ENCODE data around the gene C7.

GRCh38 chr5:40866844-40867243 is 42.5 kb upstream of the C7 start:
- TF ChIP-seq INSM2 (tag by site-specific recombination; IDR thresholded peaks at IDR 0.05) (no peak), FEZF1 (tag by site-specific recombination; IDR thresholded peaks at IDR 0.05) (no peak), CTCF (tag by site-specific recombination; IDR thresholded peaks at IDR 0.05) (no peak), ZNF280D (tag by site-specific recombination; IDR thresholded peaks at IDR 0.05) (no peak), RBAK (tag by site-specific recombination; IDR thresholded peaks at IDR 0.05) (no peak), ZBTB20 (tag by site-specific recombination; IDR thresholded peaks at IDR 0.05) (no peak), SALL2 (tag by site-specific recombination; IDR thresholded peaks at IDR 0.05; ENCODE audit: borderline replicate concordance) (no peak), ZNF560 (tag by site-specific recombination; IDR thresholded peaks at IDR 0.05; ENCODE audit: borderline replicate concordance) (no peak), ZNF24 (tag by site-specific recombination; IDR thresholded peaks at IDR 0.05) (no peak), ZBTB8A (tag by site-specific recombination; IDR thresholded peaks at IDR 0.05) (no peak), ATF2 (tag by site-specific recombination; IDR thresholded peaks at IDR 0.05; ENCODE audit: low read depth) (no peak), ZNF274 (IDR thresholded peaks at IDR 0.05; ENCODE audit: low read length) (no peak), ZNF274 (tag by site-specific recombination; IDR thresholded peaks at IDR 0.05; ENCODE audit: borderline replicate concordance) (no peak)
- TF ChIP-seq, protein P1, sequence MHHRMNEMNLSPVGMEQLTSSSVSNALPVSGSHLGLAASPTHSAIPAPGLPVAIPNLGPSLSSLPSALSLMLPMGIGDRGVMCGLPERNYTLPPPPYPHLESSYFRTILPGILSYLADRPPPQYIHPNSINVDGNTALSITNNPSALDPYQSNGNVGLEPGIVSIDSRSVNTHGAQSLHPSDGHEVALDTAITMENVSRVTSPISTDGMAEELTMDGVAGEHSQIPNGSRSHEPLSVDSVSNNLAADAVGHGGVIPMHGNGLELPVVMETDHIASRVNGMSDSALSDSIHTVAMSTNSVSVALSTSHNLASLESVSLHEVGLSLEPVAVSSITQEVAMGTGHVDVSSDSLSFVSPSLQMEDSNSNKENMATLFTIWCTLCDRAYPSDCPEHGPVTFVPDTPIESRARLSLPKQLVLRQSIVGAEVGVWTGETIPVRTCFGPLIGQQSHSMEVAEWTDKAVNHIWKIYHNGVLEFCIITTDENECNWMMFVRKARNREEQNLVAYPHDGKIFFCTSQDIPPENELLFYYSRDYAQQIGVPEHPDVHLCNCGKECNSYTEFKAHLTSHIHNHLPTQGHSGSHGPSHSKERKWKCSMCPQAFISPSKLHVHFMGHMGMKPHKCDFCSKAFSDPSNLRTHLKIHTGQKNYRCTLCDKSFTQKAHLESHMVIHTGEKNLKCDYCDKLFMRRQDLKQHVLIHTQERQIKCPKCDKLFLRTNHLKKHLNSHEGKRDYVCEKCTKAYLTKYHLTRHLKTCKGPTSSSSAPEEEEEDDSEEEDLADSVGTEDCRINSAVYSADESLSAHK (tag by site-specific recombination; IDR thresholded peaks at IDR 0.05) = no peak
- TF ChIP-seq, protein P2, sequence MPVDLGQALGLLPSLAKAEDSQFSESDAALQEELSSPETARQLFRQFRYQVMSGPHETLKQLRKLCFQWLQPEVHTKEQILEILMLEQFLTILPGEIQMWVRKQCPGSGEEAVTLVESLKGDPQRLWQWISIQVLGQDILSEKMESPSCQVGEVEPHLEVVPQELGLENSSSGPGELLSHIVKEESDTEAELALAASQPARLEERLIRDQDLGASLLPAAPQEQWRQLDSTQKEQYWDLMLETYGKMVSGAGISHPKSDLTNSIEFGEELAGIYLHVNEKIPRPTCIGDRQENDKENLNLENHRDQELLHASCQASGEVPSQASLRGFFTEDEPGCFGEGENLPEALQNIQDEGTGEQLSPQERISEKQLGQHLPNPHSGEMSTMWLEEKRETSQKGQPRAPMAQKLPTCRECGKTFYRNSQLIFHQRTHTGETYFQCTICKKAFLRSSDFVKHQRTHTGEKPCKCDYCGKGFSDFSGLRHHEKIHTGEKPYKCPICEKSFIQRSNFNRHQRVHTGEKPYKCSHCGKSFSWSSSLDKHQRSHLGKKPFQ (tag by site-specific recombination; IDR thresholded peaks at IDR 0.05) = no peak
